Upper lobe of right lung (tissue), 1 donor: ENCODE measurements around the gene ARID1B. TPM values are rescaled to one million over a fixed set of nuclear protein-coding genes. Genes with fewer than 3 reads are reported as not detected.

Source experiments
- ATAC-seq: fragments of 200-7000 bp; cut with Tn5 transposase; one replicate; pipeline ENCODE4 v1.9.1; 2020; ENCODE audit warnings: mild to moderate bottlenecking, moderate library complexity
- DNase-seq: peaks from one replicate; pipeline ENCODE4 v3.0.0-alpha.2; 2020
- H3K27ac ChIP-seq: fragments of 200-600 bp; one replicate; pipeline ENCODE4 v1.8.0; 2022
- H3K27me3 ChIP-seq: fragments of 200-600 bp; one replicate; pipeline ENCODE4 v1.8.0; 2022; ENCODE audit warnings: mild to moderate bottlenecking
- H3K36me3 ChIP-seq: fragments of 200-600 bp; one replicate; pipeline ENCODE4 v1.8.0; 2022
- H3K4me1 ChIP-seq: fragments of 200-600 bp; one replicate; pipeline ENCODE4 v1.8.0; 2022
- H3K4me3 ChIP-seq: fragments of 200-600 bp; one replicate; pipeline ENCODE4 v1.8.0; 2022; ENCODE audit warnings: mild to moderate bottlenecking
- H3K9me3 ChIP-seq: fragments of 200-600 bp; one replicate; pipeline ENCODE4 v1.8.0; 2022
- intact Hi-C: fragments of 100-400 bp; cut with DNase I; formaldehyde crosslinking; loops from one replicate; pipeline ENCODE4 v1.11.0; 2022
- total RNA-seq: library from RNA; stranded (reverse); fragmentation: NEBNext Ultra II Directional; extraction: Animal tissue kit (Norgen Biotek cat#: 25700); gene quantifications from one replicate; pipeline ENCODE4 v1.2.1, GENCODE V29; 2021
- TF ChIP-seq, protein P1 (sequence below): fragments of 200-600 bp; IDR thresholded peaks from one replicate; pipeline ENCODE4 v1.8.0; 2022; ENCODE audit warnings: antibody characterized with exemption
- donor health status: DM: no; HTN: yes; CAD: no; lungs with severe emphysema.

Gene ARID1B
- total RNA-seq, 1 donor from 2014 or later: 80.4 TPM

DNA sequence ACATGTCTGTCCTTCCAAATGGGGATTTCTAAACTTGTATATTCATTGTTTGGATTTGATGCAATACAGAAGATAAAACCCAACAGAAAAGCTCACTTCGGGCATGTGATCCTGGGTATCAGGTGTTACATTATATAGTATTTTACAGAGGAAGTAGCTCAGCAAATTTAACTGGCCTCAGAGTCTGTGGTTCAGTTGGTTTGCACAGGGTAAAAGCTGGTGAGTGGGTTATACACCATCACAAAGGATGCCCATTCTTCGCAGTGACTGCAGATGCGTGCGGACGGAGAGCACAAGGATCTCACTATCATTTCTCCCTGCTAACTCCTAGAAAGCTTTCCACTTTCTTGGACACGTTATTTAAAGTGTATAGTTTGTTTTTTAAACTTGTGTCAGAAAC is 309.5 kb downstream of the ARID1B start:
- Histone ChIP-seq H3K4me1 (peaks cover 12% of the 10 kb centered on the region), H3K27ac (no peak overlapping the region), H3K27me3 (no peaks in the 10 kb centered on the region), H3K9me3 (no peaks in the 10 kb centered on the region), H3K4me3 (no peak overlapping the region), H3K36me3 (peaks cover 12% of the 10 kb centered on the region)
- TF ChIP-seq, protein P1, sequence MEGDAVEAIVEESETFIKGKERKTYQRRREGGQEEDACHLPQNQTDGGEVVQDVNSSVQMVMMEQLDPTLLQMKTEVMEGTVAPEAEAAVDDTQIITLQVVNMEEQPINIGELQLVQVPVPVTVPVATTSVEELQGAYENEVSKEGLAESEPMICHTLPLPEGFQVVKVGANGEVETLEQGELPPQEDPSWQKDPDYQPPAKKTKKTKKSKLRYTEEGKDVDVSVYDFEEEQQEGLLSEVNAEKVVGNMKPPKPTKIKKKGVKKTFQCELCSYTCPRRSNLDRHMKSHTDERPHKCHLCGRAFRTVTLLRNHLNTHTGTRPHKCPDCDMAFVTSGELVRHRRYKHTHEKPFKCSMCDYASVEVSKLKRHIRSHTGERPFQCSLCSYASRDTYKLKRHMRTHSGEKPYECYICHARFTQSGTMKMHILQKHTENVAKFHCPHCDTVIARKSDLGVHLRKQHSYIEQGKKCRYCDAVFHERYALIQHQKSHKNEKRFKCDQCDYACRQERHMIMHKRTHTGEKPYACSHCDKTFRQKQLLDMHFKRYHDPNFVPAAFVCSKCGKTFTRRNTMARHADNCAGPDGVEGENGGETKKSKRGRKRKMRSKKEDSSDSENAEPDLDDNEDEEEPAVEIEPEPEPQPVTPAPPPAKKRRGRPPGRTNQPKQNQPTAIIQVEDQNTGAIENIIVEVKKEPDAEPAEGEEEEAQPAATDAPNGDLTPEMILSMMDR: no peak
- DNase-seq (no peak), ATAC-seq (no peak)
- intact Hi-C loops: no loop called here

DNA sequence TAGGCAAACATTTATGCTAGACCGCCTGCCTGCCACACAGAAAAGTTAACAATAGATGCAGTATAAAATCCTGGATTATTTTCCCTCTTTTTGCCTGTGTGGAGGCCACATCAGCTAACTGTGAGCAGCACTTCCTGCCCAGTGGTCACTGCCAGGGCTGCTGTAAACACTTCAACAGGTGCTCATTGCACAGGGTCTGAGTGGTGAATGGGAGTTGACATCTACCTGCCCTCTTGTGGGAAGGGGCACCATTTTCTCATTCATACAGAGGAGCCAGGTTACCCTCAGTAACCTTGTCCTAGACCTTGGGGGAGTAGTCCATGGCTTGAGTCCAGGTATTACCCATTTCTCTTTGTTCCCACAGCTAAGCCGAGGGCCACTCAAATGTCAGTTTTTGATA is 310.8 kb downstream of the ARID1B start:
- Histone ChIP-seq H3K9me3 (no peaks in the 10 kb centered on the region), H3K36me3 (peaks cover 13% of the 10 kb centered on the region), H3K4me3 (no peak overlapping the region), H3K27ac (no peak overlapping the region), H3K4me1 (peaks cover 20% of the 10 kb centered on the region), H3K27me3 (no peaks in the 10 kb centered on the region)
- ATAC-seq (peak; percentile 77), DNase-seq (no peak)
- intact Hi-C loops: no loop called here
- TF ChIP-seq, protein P1: no peak

DNA sequence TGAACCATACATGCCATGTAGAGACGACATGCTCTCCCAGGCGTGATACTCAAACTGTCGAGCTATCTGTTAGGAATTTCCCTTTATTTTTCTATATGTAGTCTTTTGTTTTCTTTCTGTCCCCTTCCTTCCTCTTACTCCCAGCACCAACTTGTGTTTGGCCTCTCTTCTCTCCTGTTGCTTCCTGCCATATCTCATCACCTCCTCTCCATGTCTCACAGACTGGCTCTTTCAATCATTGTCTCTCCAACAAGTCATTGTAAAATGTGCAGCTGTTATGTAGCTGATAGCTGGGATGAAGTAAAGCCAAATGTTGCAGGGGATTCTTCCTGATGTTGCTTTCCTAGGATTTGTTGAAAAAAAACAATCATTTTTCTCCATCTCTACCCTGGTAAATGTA is 311.7 kb downstream of the ARID1B start:
- Histone ChIP-seq H3K36me3 (peaks cover 18% of the 10 kb centered on the region), H3K9me3 (no peaks in the 10 kb centered on the region), H3K4me1 (peaks cover 28% of the 10 kb centered on the region), H3K4me3 (no peak overlapping the region), H3K27ac (no peak overlapping the region), H3K27me3 (no peaks in the 10 kb centered on the region)
- intact Hi-C loops: no loop called here
- TF ChIP-seq, protein P1: no peak
- no peak for ATAC-seq
- no peak for DNase-seq

DNA sequence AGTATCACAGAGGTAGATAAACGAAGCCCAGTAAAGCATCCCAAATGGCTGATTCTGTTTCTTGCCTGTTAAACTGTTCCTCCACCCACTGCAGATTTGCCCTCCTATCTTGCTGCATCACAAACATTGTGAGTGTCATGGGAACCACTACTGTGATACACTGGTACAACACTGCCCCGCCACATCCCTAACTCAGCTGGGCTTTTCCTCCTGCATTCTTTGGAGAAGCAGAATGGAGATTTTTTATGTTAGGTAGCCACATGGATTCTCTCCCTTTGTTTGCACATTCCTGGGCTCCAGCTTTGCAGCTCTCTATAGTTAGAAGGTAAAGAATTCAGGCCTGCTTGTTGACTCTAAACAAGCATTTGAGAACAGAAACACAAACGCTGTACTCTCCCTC is 312.1 kb downstream of the ARID1B start:
- no peak overlapping the region for H3K27ac ChIP-seq
- H3K9me3 ChIP-seq: no peaks in the 10 kb centered on the region
- TF ChIP-seq, protein P1: no peak
- no peak for ATAC-seq
- no peaks in the 10 kb centered on the region for H3K27me3 ChIP-seq
- no peak overlapping the region for H3K4me3 ChIP-seq
- peaks cover 18% of the 10 kb centered on the region for H3K36me3 ChIP-seq
- intact Hi-C loops: no loop called here
- H3K4me1 ChIP-seq: peaks cover 28% of the 10 kb centered on the region
- DNase-seq: no peak

DNA sequence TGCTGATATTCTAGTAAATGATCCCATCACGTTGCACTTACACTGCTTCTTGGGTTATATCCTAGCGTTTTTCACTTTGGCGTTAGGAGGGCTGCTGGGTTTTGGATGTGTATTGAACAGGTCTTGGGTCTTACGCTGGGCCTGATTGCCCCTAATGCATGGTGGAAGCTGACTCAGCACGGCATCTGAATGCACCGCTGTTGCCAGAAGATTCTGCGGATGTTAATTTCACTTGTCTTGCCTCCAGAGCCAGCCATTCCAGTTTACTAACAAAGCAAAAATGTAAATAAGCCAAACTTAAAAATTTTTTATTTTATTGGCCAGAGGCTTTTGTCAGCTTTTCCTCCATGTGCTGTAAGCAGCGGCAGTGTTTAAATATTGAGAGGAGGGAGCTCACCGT is 312.7 kb downstream of the ARID1B start:
- Histone ChIP-seq H3K36me3 (peaks cover 14% of the 10 kb centered on the region), H3K27me3 (no peaks in the 10 kb centered on the region), H3K4me1 (peaks cover 28% of the 10 kb centered on the region), H3K4me3 (no peak overlapping the region), H3K9me3 (no peaks in the 10 kb centered on the region), H3K27ac (no peak overlapping the region)
- intact Hi-C loops: no loop called here
- TF ChIP-seq, protein P1: no peak
- no peak for DNase-seq
- no peak for ATAC-seq

DNA sequence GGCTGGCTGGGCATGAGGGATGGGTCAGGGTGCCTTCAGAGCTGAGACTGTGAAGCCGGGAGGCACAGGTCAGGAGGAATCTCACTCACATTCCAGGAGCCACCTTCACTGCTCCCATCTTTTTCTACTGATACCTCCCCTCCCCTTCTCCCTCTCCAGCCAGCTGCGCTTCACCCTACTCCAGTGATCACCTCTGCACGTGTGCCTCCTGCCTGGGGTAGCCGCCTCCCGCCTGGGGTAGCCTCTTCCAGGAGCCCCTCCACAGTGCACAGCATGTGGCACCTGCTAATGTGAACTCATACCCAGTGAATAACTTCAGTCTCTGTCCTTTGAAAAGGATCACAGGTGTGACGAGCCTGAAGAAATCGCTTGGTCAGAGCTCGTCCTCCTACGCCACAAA is 313.6 kb downstream of the ARID1B start:
- peaks cover 28% of the 10 kb centered on the region for H3K4me1 ChIP-seq

More for the DNA sequence above, 313.6 kb downstream of the ARID1B start:
- DNase-seq (no peak), ATAC-seq (no peak)
- intact Hi-C loops: no loop called here
- H3K9me3 ChIP-seq: no peaks in the 10 kb centered on the region
- peaks cover 5% of the 10 kb centered on the region for H3K36me3 ChIP-seq
- no peak overlapping the region for H3K4me3 ChIP-seq
- H3K27ac ChIP-seq: no peak overlapping the region
- H3K27me3 ChIP-seq: no peaks in the 10 kb centered on the region
- TF ChIP-seq, protein P1: no peak
